Upper lobe of right lung (tissue), 1 donor: Measurements from ENCODE around the gene MDM2. TPM values are rescaled to one million over a fixed set of nuclear protein-coding genes. Genes with fewer than 3 reads are reported as not detected.

ENCODE experiments used
- ATAC-seq: fragments of 200-7000 bp; cut with Tn5 transposase; one replicate; pipeline ENCODE4 v1.9.1; 2020; ENCODE audit warnings: mild to moderate bottlenecking, moderate library complexity
- DNase-seq: peaks from one replicate; pipeline ENCODE4 v3.0.0-alpha.2; 2020
- H3K27ac ChIP-seq: fragments of 200-600 bp; one replicate; pipeline ENCODE4 v1.8.0; 2022
- H3K27me3 ChIP-seq: fragments of 200-600 bp; one replicate; pipeline ENCODE4 v1.8.0; 2022; ENCODE audit warnings: mild to moderate bottlenecking
- H3K36me3 ChIP-seq: fragments of 200-600 bp; one replicate; pipeline ENCODE4 v1.8.0; 2022
- H3K4me1 ChIP-seq: fragments of 200-600 bp; one replicate; pipeline ENCODE4 v1.8.0; 2022
- H3K4me3 ChIP-seq: fragments of 200-600 bp; one replicate; pipeline ENCODE4 v1.8.0; 2022; ENCODE audit warnings: mild to moderate bottlenecking
- H3K9me3 ChIP-seq: fragments of 200-600 bp; one replicate; pipeline ENCODE4 v1.8.0; 2022
- intact Hi-C: fragments of 100-400 bp; cut with DNase I; formaldehyde crosslinking; loops from one replicate; pipeline ENCODE4 v1.11.0; 2022
- total RNA-seq: library from RNA; stranded (reverse); fragmentation: NEBNext Ultra II Directional; extraction: Animal tissue kit (Norgen Biotek cat#: 25700); gene quantifications from one replicate; pipeline ENCODE4 v1.2.1, GENCODE V29; 2021
- TF ChIP-seq, protein P1 (sequence below): fragments of 200-600 bp; IDR thresholded peaks from one replicate; pipeline ENCODE4 v1.8.0; 2022; ENCODE audit warnings: antibody characterized with exemption
- donor health status: DM: no; HTN: yes; CAD: no; lungs with severe emphysema.

Gene MDM2
- total RNA-seq, 1 donor from 2014 or later = 198 TPM

GRCh38 chr12:68851592-68852306 lies 43.8 kb downstream of the MDM2 start:
- Histone ChIP-seq H3K27ac (no peak overlapping the region), H3K4me1 (no peaks in the 10 kb centered on the region), H3K36me3 (peaks cover 12% of the 10 kb centered on the region), H3K4me3 (no peak overlapping the region), H3K27me3 (no peaks in the 10 kb centered on the region), H3K9me3 (no peaks in the 10 kb centered on the region)
- TF ChIP-seq, protein P1, sequence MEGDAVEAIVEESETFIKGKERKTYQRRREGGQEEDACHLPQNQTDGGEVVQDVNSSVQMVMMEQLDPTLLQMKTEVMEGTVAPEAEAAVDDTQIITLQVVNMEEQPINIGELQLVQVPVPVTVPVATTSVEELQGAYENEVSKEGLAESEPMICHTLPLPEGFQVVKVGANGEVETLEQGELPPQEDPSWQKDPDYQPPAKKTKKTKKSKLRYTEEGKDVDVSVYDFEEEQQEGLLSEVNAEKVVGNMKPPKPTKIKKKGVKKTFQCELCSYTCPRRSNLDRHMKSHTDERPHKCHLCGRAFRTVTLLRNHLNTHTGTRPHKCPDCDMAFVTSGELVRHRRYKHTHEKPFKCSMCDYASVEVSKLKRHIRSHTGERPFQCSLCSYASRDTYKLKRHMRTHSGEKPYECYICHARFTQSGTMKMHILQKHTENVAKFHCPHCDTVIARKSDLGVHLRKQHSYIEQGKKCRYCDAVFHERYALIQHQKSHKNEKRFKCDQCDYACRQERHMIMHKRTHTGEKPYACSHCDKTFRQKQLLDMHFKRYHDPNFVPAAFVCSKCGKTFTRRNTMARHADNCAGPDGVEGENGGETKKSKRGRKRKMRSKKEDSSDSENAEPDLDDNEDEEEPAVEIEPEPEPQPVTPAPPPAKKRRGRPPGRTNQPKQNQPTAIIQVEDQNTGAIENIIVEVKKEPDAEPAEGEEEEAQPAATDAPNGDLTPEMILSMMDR = no peak
- intact Hi-C loops = no loop called here
- DNase-seq = no peak
- ATAC-seq = no peak

DNA sequence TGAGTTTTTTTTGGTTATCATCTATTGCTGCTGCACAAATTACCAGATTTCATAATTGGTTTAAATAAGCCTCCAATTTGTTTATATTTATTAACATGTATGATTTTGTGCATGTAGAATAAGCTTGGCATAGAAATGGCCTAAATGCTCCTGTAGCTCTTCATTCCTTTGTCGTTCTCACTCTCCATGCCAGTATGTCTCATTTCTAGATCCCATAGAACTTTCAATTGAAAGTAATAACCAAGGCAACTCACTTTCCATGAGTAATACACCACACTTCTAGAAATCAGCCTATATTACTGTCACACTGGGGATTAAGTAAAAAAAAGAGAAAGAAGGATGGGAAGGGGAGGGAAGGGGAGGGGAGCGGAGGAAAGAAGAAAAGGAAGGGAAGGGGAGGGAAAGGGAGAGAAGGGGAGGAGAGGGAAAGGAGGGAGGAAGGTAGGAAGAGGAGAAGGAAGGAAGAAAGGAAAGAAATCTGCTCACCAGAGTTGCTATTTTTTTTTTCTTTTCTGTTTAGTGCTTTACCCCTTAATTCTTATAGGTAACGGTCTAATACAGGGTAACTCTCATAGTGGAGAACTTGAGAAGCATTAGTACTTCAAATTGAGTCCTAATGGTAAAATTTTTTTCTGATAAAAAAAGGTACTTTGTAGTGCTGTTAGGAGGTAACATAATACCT lies 45.6 kb downstream of the MDM2 start:
- Histone ChIP-seq H3K36me3 (peaks cover 30% of the 10 kb centered on the region), H3K4me3 (no peak overlapping the region), H3K27ac (no peak overlapping the region), H3K27me3 (no peaks in the 10 kb centered on the region), H3K4me1 (no peaks in the 10 kb centered on the region), H3K9me3 (no peaks in the 10 kb centered on the region)
- intact Hi-C loops = no loop called here
- DNase-seq (no peak), ATAC-seq (no peak)
- TF ChIP-seq, protein P1 = no peak

GRCh38 chr12:68854078-68854468 lies 46.1 kb downstream of the MDM2 start:
- H3K27ac ChIP-seq = no peak overlapping the region
- H3K27me3 ChIP-seq = no peaks in the 10 kb centered on the region
- DNase-seq (no peak), ATAC-seq (no peak)
- peaks cover 33% of the 10 kb centered on the region for H3K36me3 ChIP-seq
- no peaks in the 10 kb centered on the region for H3K4me1 ChIP-seq
- TF ChIP-seq, protein P1 = no peak
- H3K9me3 ChIP-seq = no peaks in the 10 kb centered on the region
- intact Hi-C loops = no loop called here
- H3K4me3 ChIP-seq = no peak overlapping the region

- Histone ChIP-seq H3K9me3 (no peaks in the 10 kb centered on the region), H3K4me3 (no peak overlapping the region), H3K27me3 (no peaks in the 10 kb centered on the region), H3K4me1 (no peaks in the 10 kb centered on the region), H3K27ac (no peak overlapping the region), H3K36me3 (peaks cover 33% of the 10 kb centered on the region)
- ATAC-seq (no peak), DNase-seq (no peak)
- intact Hi-C loops = no loop called here
- TF ChIP-seq, protein P1 = no peak
These were observed 46.6 kb downstream of the MDM2 start for GRCh38 chr12:68854554-68854953.

DNA sequence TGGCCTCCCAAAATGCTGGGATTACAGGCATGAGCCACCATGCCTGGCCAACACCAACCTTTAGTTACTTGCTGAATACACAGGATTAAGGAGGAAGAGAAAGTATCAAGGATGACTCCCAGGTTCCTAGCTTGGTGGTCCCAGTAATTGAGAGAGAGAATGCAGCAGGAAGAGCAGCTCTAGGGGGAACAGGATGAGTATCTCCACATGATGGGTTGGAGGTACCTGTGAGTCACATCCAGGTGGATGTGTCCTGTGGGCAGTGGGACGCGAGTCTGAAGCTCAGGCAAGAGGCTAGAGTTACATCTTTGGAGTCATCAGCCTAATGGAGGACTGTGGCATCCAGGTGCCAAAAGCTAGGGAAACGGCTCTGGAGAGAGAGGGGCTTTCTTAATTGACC lies 47.1 kb downstream of the MDM2 start:
- DNase-seq (no peak), ATAC-seq (no peak)
- H3K9me3 ChIP-seq = no peaks in the 10 kb centered on the region
- H3K4me1 ChIP-seq = no peaks in the 10 kb centered on the region
- intact Hi-C loops = no loop called here
- H3K27me3 ChIP-seq = no peaks in the 10 kb centered on the region
- peaks cover 33% of the 10 kb centered on the region for H3K36me3 ChIP-seq
- no peak overlapping the region for H3K4me3 ChIP-seq
- H3K27ac ChIP-seq = no peak overlapping the region
- TF ChIP-seq, protein P1 = no peak
